Endothelial cell of umbilical vein (primary cell): ENCODE measurements around the gene CCDC138. TPM values are rescaled to one million over a fixed set of nuclear protein-coding genes. Genes with fewer than 3 reads are reported as not detected.

Experiments
- BruUV-seq: library from RNA; stranded (reverse); fragments of 400-500 nt; replicated peaks from 2 replicates; lab custom pipeline; 2021; lab: Mats Ljungman, UMichigan
- CTCF ChIA-PET: fragments of 300-600, 350-600 bp; sonication (Branson Sonifier 250); formaldehyde crosslinking; loops from one replicate; lab custom pipeline; 2021; ENCODE audit warnings: antibody characterized with exemption, inconsistent platforms; lab: Charles Lee
- POLR2A ChIA-PET: fragments of 300-600, 350-600 bp; sonication (Branson Sonifier 250); formaldehyde crosslinking; loops from one replicate; lab custom pipeline; 2021; ENCODE audit warnings: antibody characterized with exemption, inconsistent platforms; lab: Charles Lee
- DNase-seq: peaks from one replicate; pipeline ENCODE4 v3.0.0-alpha.2; 2011; ENCODE audit warnings: low read depth, low spot score
- FAIRE-seq: peaks from 2 replicates; lab custom pipeline; 2011; peaks lifted over from hg19 to GRCh38; lab: Jason Lieb, UNC
- H2AFZ ChIP-seq: 2 replicates; pipeline ENCODE4 v1.6.0; 2012; ENCODE audit warnings: low read depth, low read length, control low read depth, inconsistent platforms
- H3K27ac ChIP-seq: 2 replicates; pipeline ENCODE4 v1.5.1; 2011; ENCODE audit warnings: low read depth, mild to moderate bottlenecking, control low read depth, low read length, moderate library complexity; ENCODE audit not compliant: insufficient read depth
- H3K27me3 ChIP-seq, 2 experiments: 2 replicates each; pipeline versions ENCODE4 v1.6.0 to v1.6.1; 2011; ENCODE audit warnings: low read length in 2 of 2, mixed read lengths in 1 of 2; ENCODE audit not compliant: control insufficient read depth in 2 of 2, insufficient read depth in 2 of 2
- H3K36me3 ChIP-seq, 2 experiments: 2 replicates in 1 of 2; 3 replicates in 1 of 2; pipeline ENCODE4 v1.5.1; 2011; ENCODE audit warnings: low read length in 2 of 2, mild to moderate bottlenecking in 1 of 2, moderate library complexity in 1 of 2; ENCODE audit not compliant: control insufficient read depth in 2 of 2, insufficient read depth in 2 of 2; ENCODE audit errors: extremely low read depth in 1 of 2
- H3K4me1 ChIP-seq: 3 replicates; pipeline ENCODE4 v1.5.1; 2011; ENCODE audit warnings: mild to moderate bottlenecking, low read length; ENCODE audit not compliant: control insufficient read depth, insufficient read depth; ENCODE audit errors: extremely low read depth
- H3K4me2 ChIP-seq: 2 replicates; pipeline ENCODE4 v1.6.1; 2011; ENCODE audit warnings: low read length, control low read depth, mixed read lengths; ENCODE audit not compliant: insufficient read depth
- H3K4me3 ChIP-seq, 3 experiments: fragments of 200-600 bp in 1 of 3; sonication (generic), shearing (Covaris generic) in 1 of 3; replicated peaks in 1 of 3; 2 replicates each; pipeline ENCODE4 v1.5.1; 2011 to 2016; ENCODE audit warnings: control low read depth in 3 of 3, low read length in 3 of 3, mild to moderate bottlenecking in 2 of 3, inconsistent platforms in 1 of 3, low read depth in 1 of 3, moderate library complexity in 1 of 3; ENCODE audit not compliant: insufficient read depth in 1 of 3
- H3K79me2 ChIP-seq: 2 replicates; pipeline ENCODE4 v1.6.0; 2012; ENCODE audit warnings: low read length, inconsistent platforms; ENCODE audit not compliant: control insufficient read depth, insufficient read depth
- H3K9ac ChIP-seq: replicated peaks from 2 replicates; pipeline ENCODE3; 2011; ENCODE audit warnings: low read length, control low read depth; ENCODE audit not compliant: insufficient read depth; ENCODE audit errors: extremely low read depth
- H3K9me1 ChIP-seq: replicated peaks from 3 replicates; pipeline ENCODE4 v1.6.0; 2011; ENCODE audit warnings: mild to moderate bottlenecking, low read length; ENCODE audit not compliant: control insufficient read depth, insufficient read depth; ENCODE audit errors: extremely low read depth
- H3K9me3 ChIP-seq: replicated peaks from 2 replicates; pipeline ENCODE4 v1.5.1; 2012; ENCODE audit warnings: low read length, inconsistent platforms; ENCODE audit not compliant: control insufficient read depth, insufficient read depth
- H4K20me1 ChIP-seq: replicated peaks from 2 replicates; pipeline ENCODE3; 2011; ENCODE audit warnings: mild to moderate bottlenecking, low read length; ENCODE audit not compliant: control insufficient read depth, insufficient read depth; ENCODE audit errors: extremely low read depth
- EZH2 ChIP-seq: IDR thresholded peaks from 2 replicates; pipeline ENCODE4 v1.6.1; 2012; ENCODE audit warnings: borderline replicate concordance, low read depth, mild to moderate bottlenecking, moderate library complexity, low read length, inconsistent platforms; ENCODE audit not compliant: severe bottlenecking
- FOS ChIP-seq: IDR thresholded peaks from 2 replicates; pipeline ENCODE4 v1.6.1; 2011; ENCODE audit warnings: mild to moderate bottlenecking, low read length, moderate library complexity, borderline replicate concordance; ENCODE audit not compliant: insufficient read depth
- GATA2 ChIP-seq: IDR thresholded peaks from 2 replicates; pipeline ENCODE4 v1.7.0; 2011; ENCODE audit warnings: low read depth, mild to moderate bottlenecking, moderate library complexity, mixed read lengths, low read length; ENCODE audit not compliant: insufficient read length, insufficient read depth
- JUN ChIP-seq: IDR thresholded peaks from 2 replicates; pipeline ENCODE4 v1.6.1; 2011; ENCODE audit warnings: borderline replicate concordance, low read depth; ENCODE audit not compliant: insufficient read length, insufficient read depth
- MAX ChIP-seq: IDR thresholded peaks from 2 replicates; pipeline ENCODE4 v1.6.1; 2011; ENCODE audit not compliant: insufficient read depth, insufficient read length
- MYC ChIP-seq: IDR thresholded peaks from one replicate; pipeline ENCODE4 v1.6.1; 2011; ENCODE audit warnings: mild to moderate bottlenecking, low read depth, low read length
- POLR2A ChIP-seq: IDR thresholded peaks from 2 replicates; pipeline ENCODE4 v1.6.1; 2012; ENCODE audit warnings: low read depth, mild to moderate bottlenecking, control low read depth, low read length
- POLR2AphosphoS5 ChIP-seq: IDR thresholded peaks from 2 replicates; pipeline ENCODE4 v1.6.1; 2012; ENCODE audit warnings: low read depth, mild to moderate bottlenecking, control low read depth, low read length, moderate library complexity; ENCODE audit not compliant: insufficient read depth
- dilution Hi-C: fragments of 300-500 bp; cut with MboI; formaldehyde crosslinking; loops from one replicate; pipeline ENCODE4 v1.15.0; 2019; ENCODE audit warnings: low sequenced_read_pairs; ENCODE audit not compliant: extremely low pct_ligation_motif_present
- intact Hi-C: fragments of 100-400 bp; cut with micrococcal nuclease; formaldehyde crosslinking; loops from one replicate; pipeline ENCODE4 v1.10.0; 2022
- polyA plus RNA-seq, 4 experiments: library from polyadenylated mRNA; depleted of rRNA in 3 of 4; stranded (reverse) in 3 of 4; unstranded in 1 of 4; fragments of >200 nt; gene quantifications; 2 replicates each; pipeline versions ENCODE4 v1.2.1 to v1.2.3, GENCODE V29; 2011 to 2012; ENCODE audit warnings: missing spikeins in 1 of 4
- total RNA-seq: library from RNA; stranded (reverse); gene quantifications from 2 replicates; pipeline ENCODE4 v1.2.3, GENCODE V29; 2021
- TF ChIP-seq, protein P1 (sequence below), 2 donors: IDR thresholded peaks; 1 replicate in 1 of 2; 2 replicates in 1 of 2; pipeline ENCODE4 v1.5.1; 2011; ENCODE audit warnings: low read length in 2 of 2, mild to moderate bottlenecking in 2 of 2, moderate library complexity in 2 of 2, control low read depth in 1 of 2, inconsistent platforms in 1 of 2, low read depth in 1 of 2; ENCODE audit not compliant: insufficient read depth in 1 of 2; ENCODE audit errors: extremely low read depth in 1 of 2

The CCDC138 gene
- total and polyA plus RNA-seq, 2 donors (not counting 3 experiments of a cell fraction or from before 2014, with no cell fraction given): 1.5 to 10.8 TPM

DNA sequence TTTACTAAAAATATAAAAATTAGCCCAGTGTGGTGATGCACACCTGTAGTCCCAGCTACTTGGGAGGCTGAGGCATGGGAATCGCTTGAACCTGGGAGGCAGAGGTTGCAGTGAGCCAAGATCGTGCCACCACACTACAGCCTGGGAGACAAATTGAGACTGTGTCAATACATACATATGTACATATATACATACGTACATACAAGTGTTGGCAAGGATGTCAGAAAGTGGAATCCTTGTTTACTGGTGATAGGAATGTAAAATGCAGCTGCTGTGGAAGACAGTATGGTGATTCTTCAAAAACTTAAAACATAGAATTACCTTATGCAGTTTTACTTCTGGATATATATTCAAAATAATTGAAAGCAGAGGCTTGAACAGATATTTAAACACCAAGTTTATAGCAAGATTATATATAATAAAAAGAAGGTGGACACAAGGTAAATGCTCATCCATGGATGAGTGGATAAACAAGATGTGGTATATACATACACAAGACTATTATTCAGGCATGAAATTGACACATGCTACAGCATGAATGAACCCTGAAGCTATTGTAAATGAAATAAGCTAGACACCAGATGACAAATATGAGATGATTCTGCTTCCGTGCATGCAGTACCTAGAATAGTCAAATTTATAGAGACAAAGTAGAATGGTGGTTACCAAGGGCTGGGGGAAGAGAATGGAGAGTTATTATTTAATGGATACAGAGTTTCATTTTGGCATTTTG is 43.2 kb downstream of the CCDC138 start:
- H3K27me3 ChIP-seq: no peaks in the 10 kb centered on the region
- CTCF ChIA-PET: no interaction called here
- H3K36me3 ChIP-seq: no peaks in the 10 kb centered on the region
- H3K9me1 ChIP-seq: no peaks in the 10 kb centered on the region
- FAIRE-seq (no peak), DNase-seq (no peak)
- no TSS peak for BruUV-seq
- H3K4me3 ChIP-seq: no peak overlapping the region
- no peaks in the 10 kb centered on the region for H3K79me2 ChIP-seq
- peaks cover 7% of the 10 kb centered on the region for H3K4me1 ChIP-seq
- H3K27ac ChIP-seq: no peak overlapping the region
- dilution Hi-C loops: no loop called here
- POLR2A ChIA-PET: no interaction called here
- intact Hi-C loops: no loop called here
- no peak overlapping the region for H3K4me2 ChIP-seq
- no peaks in the 10 kb centered on the region for H4K20me1 ChIP-seq
- no peak for TF ChIP-seq MYC
- H2AFZ ChIP-seq: no peak overlapping the region
- no peaks in the 10 kb centered on the region for H3K9me3 ChIP-seq
- no peak overlapping the region for H3K9ac ChIP-seq

- DNase-seq (peak; percentile 47), FAIRE-seq (no peak)
- Histone ChIP-seq H3K36me3 (no peaks in the 10 kb centered on the region), H3K9me1 (no peaks in the 10 kb centered on the region), H3K27ac (no peak overlapping the region), H3K4me3 (no peak overlapping the region), H3K27me3 (no peaks in the 10 kb centered on the region), H3K4me1 (peaks cover 7% of the 10 kb centered on the region), H3K4me2 (peak overlapping the region; percentile 14), H3K9ac (no peak overlapping the region), H3K9me3 (no peaks in the 10 kb centered on the region), H3K79me2 (no peaks in the 10 kb centered on the region), H4K20me1 (no peaks in the 10 kb centered on the region), H2AFZ (no peak overlapping the region)
- no TSS peak for BruUV-seq
- dilution Hi-C loops (no loop called here), intact Hi-C loops (no loop called here)
- POLR2A ChIA-PET: no interaction called here
- TF ChIP-seq JUN: no peak
- TF ChIP-seq EZH2: no peak
- TF ChIP-seq POLR2AphosphoS5: no peak
- no peak for TF ChIP-seq GATA2
- no peak for TF ChIP-seq POLR2A
- TF ChIP-seq FOS: no peak
- TF ChIP-seq MYC: no peak
- no peak for TF ChIP-seq MAX
- TF ChIP-seq, protein P1, sequence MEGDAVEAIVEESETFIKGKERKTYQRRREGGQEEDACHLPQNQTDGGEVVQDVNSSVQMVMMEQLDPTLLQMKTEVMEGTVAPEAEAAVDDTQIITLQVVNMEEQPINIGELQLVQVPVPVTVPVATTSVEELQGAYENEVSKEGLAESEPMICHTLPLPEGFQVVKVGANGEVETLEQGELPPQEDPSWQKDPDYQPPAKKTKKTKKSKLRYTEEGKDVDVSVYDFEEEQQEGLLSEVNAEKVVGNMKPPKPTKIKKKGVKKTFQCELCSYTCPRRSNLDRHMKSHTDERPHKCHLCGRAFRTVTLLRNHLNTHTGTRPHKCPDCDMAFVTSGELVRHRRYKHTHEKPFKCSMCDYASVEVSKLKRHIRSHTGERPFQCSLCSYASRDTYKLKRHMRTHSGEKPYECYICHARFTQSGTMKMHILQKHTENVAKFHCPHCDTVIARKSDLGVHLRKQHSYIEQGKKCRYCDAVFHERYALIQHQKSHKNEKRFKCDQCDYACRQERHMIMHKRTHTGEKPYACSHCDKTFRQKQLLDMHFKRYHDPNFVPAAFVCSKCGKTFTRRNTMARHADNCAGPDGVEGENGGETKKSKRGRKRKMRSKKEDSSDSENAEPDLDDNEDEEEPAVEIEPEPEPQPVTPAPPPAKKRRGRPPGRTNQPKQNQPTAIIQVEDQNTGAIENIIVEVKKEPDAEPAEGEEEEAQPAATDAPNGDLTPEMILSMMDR (IDR thresholded peaks at IDR 0.05; ENCODE audit: extremely low read depth in 1 of 2, insufficient read depth in 1 of 2, low read depth in 1 of 2, low read length in 2 of 2): no peak
- CTCF ChIA-PET: no interaction called here
These were observed 46.6 kb downstream of the CCDC138 start for GRCh38 chr2:108833219-108833618.
